RPMI8226 (cell line): Measurements from ENCODE around the gene ATP1B1.

ENCODE experiments used
- DNase-seq: peaks from one replicate; pipeline ENCODE4 v3.0.0-alpha.2; 2015

Gene ATP1B1

DNA sequence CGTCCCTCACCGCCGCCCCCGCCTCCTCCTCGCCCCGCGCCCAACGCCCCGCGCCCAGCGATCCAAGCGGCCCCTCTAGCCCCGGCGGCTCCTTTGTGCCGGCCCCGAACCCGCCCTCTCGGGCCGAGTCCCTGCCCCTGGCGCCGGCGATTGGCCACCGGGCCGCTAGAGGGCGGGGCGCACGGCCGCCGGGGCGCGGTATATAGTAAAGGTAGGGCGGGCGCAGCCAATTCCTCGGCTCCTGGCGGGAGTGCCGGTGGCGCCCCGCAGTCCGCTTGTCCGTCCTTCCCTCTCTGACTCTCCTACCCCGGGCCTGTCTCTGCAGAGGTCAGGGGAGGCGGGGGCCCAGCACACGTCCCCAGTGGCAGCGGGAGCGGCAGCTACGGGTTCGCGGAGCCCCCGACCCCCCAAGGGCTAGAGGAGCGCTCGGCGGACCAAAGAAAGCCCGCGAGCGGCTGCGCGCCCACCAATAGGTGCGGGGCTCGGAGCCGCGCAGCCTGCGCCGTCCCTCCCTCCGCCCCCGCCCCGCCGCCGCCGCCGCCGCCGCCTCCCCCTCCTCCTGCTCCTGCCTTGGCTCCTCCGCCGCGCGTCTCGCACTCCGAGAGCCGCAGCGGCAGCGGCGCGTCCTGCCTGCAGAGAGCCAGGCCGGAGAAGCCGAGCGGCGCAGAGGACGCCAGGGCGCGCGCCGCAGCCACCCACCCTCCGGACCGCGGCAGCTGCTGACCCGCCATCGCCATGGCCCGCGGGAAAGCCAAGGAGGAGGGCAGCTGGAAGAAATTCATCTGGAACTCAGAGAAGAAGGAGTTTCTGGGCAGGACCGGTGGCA lies at the start of gene ATP1B1:
TSS of gene ATP1B1 (plus strand) at position 596 of the 826 bp plus-strand sequence. CDS start at position 736, 140 bp downstream.
- DNase-seq = peak; percentile 93

DNA sequence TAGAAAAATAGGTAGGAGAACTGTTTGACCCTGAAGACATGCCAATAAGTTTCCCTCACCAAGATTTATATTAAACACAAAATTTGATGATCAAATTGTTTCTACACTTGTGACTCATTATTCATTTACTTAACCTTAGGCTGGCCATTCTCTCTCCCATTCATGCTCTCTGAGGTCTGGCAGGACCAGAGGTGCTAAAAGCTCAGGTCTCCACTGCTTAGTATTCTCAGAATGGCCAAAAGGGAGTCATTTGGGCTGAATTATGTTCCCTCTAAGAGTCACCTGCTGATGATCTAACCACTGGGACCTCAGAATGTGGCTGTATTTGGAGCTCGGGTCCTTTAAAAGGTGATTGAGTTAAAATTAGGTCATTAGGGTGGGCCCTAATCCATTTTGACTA lies 47.1 kb upstream of the ATP1B1 start:
- no peak for DNase-seq

DNA sequence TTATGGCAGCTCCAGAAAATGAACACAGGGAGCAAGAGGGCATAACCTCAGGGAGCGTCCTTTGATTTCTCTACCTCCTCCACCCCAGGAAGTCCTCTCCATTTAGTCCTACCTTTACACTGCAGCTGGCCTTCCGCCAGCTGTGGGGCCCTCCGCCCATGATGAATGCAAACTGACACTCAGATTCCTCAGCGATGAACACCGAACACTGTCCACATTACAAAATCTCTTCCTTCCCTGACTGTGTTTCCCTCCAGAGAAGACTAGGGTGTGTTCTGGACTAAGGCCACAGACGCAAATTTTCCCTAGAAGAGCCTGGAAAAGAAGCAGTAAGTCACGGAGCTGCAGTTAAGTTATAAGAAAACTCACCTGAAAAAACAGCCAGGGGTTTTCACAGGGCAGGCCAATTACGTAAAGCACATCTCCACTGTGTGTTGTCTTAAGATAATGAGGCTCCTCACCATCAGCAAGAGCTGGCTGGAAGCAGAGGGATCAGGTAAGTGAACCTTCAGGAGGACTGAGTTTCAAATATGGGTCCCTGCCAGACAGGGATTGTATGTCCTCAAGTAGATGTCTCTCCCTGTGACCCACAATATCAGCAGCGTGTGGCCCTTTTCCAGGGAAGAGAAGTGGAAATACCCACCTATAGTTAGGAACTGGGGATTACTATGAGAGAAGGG lies 46.3 kb upstream of the ATP1B1 start:
- no peak for DNase-seq

DNA sequence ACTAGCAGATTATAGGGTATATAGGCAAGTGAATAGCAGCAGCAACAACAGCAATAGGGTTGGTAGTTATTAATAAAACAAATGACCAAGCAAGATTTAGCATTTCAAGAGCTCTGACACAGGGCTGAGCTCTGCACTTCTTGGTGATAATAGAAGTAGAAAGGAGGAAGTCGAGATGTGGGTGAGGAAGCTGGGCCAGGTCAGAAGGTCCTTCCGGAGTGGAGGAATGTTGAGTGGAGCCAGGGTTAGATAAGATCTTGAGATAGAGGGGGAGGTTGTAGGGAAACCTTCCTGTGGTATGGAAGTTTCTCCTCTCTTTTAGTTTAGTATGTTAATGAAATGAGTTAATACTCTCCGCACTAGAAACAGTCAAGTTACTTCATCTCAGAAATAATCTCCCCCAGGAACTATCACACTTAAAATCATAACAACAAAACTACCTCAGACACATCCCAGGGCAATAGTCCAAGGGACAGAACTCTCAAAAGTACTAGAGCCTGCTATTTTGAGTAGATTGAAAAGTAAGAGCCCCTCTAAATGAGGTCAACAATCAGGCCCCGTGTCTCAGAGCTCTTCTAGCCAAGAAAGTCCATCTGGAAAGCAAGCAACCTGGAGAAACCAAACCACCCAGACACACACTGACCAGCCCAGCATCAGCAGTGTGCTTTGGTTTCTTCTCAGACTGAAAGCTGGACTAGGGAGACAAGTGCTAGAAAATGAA lies 45.4 kb upstream of the ATP1B1 start:
- peak; percentile 66 for DNase-seq

DNA sequence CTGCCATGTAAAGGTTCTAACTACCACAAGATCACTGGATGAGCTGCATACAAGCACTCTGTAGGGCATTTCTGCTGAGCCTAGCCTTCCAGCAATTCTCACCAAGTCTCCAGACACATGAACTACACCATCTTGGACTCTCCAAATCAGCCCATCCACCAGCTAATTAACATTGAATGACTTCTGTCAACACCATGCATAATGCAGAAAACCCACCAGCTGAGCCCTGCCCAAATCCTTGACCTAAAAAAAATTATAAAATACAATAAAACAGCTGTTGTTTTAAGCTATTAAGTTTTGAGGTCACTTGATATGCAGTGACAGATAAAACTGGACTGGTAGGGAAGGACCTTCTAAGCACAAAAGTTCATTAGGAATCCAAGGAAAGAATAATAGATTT lies 44.3 kb upstream of the ATP1B1 start:
- no peak for DNase-seq

DNA sequence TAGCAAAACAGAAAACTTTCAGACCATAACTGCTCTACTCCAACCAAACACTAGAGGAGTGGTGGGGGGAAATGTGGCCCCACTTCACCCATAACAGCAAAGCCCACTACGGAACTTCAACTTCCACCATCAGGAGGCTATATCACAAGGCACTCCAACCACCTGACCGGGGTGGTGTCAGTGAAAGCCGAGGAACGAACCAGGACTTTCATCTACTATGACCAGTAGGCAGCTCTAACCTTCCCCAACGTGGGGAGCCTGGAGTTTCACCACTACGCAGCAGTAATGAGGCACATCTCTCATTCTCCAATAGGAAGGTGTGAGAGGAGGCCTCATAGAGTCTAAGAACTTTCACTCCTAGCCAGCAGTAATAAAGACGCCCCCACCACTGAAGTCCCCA lies 42.4 kb upstream of the ATP1B1 start:
- DNase-seq = no peak

DNA sequence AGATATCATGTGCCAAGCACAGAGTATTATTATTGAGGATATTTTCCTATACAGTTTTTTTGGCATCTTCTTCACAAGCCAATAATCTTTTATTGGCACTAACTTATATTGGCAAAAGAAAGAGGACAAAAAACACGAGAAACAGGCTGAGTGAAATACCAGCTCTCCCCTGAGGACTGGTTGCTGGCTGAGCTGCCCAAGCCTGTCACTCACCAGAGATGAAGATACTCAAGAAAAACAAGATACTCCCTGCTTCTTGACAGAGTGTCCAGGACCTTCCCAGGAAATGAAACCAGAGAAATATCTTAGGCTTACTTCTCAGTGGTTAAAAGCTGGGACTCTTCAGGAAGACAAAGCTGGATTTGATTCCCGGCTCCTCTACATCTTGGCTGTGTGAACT lies 35.9 kb upstream of the ATP1B1 start:
- no peak for DNase-seq

DNA sequence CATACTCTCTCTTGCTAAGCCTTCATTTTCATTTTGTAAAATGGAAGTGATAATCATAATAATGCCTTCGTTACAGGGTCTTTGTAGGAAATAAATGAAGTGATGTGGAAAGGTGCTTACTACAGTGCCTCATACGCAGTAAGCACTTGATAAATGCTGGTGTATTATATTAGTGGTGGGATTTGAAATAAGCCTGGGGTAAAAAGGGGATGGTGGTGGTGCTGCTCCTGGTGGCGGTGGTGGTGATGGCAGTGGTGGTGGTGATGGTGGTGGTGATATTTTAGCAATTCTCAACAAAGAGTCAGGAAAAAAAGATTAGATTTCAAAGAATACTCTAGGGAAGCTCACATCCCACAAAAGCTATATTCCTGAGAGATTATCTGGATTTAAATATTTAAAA lies 35.5 kb upstream of the ATP1B1 start:
- no peak for DNase-seq

DNA sequence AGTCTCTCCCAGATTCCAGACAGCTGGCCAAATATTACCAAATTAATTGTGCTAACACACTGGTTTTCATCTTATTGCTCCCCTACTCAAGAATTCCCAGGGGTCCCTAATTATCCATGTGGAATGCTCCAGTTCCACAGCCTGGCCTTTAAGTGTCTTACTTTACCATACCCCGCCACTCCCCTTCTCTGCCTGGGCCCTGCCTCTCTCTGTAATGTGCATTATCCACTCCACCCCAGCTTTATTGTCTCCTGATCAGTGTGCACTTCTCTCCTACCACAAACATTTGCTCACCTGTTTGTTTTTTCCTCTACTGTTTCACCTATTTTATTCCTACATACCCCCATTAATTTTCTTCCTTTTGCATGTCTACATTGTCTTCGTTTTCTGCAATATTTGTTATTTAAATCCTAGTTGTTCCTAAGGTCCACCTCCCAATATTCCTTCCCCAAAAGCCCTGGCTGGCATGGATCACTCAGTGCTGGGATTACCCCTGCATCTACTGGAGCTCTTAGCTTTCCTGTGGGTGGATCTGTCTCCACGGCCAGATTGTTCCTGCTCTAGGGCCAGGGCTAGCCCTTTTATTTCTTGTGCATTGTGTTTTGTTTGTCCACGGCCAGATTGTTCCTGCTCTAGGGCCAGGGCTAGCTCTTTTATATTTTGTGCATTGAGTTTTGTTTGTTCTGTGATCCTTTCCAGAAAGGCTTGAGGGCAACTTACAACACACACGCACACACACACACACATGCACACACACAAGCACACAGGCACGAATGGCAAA lies 33.4 kb upstream of the ATP1B1 start:
- no peak for DNase-seq

DNA sequence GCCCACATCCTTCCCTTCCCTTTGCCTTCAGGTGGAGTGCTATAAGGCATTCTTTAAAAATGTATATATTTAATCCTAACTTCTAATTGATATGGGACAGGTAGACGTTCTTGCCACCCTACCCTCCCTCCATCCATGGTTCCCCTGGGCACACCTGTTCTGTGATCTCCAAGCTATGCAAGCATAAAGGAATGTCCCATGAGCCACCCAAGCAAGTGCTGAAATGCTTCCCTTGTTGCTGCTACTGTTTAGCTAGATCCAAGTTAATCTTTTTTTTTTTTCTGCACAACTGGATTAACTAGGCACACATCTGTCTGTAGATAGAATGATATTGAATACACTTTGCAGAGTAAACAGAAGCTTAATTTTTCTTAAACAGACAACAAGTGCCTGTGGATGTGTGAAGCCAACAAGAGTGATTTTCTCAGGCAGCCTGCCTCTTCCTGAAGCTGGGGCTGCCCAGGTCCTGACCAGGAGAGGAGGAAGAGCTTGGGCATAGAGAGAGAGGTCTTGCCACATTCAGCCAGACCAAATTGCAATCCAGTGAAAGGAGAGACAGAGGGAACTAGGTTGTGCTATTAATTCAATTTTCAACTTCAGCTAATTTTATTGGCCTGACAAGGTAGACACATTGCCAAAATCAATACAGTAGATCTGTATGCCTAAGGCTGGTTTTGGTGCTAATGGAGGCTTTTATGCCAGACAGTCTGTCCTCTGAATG lies 28.2 kb upstream of the ATP1B1 start:
- no peak for DNase-seq

DNA sequence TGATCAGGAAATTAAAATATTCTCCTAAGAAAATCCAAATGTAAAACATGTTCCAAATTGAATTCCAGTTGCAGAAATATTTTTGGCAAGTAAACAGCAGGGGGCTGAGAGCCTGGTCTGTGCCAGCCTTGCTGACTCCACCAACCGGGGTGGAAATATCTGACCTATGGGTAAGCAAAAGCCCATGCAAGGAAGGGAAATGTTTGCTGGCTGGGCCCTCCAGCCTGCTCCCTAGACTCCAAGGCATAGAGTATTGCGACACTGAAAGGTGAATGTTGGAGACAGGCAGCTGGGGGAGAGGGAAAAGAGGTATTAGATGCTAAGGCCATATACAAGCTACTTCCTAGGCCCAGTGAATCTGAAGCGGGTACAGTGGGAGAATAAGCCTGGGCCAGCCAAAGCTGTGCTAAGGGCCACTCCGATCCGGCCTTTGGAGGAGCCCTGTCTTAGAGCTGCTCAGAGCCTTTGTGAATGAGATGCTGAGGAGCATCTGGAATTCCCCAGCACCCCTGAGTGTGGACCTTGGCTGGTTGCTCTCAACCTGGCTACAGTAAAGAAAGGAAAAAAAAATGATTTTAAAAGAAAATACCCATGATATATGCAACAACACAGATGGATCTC lies 24.9 kb upstream of the ATP1B1 start:
- DNase-seq = no peak

DNA sequence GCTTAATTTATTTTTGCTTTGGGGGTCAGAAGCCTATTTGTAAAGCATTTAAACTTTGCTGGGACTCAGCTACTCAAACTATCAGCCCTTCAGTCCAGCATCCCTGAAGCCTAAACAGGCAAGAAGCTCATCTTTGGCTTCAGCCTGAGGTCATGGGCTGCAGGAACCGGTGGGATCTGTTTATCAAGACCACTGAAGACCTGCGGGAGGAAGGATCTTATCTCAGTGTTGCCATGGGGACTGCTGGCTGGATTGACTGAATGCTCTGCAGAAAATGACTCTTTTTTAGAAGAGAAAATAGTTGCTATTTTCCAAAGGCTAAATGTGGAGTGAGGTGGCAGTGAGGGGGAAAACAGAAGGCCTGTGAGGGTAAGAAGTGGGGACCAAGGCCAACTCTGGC lies 20.6 kb upstream of the ATP1B1 start:
- DNase-seq = no peak

DNA sequence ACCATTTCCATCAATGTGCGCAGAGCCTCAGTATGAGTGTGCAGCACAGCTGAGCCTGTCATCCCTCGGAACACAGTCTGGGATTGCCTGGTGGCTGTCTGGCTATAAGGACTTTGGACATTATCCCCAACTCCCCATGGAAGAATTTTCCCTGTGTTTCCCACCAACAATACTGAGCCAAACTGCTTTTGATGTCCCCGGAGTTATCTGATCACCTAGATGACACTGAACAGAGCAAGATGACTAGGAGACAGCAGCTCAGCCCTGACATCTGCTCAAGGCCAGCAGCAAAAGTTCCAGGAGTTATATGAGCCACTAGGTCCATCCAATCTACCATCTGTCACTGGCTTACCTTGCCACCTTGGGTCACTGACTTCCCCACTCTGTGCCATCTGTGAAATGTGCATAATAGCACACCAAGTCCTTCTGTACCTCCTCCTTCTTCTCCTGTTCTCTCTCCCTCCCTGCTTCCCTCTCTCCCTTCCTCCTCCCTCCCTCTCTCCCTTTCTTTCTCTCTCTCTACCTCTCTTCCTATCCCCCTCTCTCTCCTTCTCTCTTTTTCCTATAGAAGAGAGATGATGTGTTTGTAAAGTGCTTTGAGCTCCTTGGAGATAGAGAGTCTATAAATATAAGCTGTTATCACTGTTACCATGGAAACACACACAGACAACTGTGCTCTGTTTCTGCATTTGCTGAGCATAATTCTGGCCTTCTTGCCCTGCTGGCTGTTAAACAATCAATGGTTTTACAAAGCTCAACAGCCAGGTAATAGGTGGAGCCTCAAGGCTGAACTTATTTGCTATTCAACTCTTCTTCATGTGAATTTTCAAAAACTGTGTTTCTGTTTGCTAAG lies 19.7 kb upstream of the ATP1B1 start:
- no peak for DNase-seq

DNA sequence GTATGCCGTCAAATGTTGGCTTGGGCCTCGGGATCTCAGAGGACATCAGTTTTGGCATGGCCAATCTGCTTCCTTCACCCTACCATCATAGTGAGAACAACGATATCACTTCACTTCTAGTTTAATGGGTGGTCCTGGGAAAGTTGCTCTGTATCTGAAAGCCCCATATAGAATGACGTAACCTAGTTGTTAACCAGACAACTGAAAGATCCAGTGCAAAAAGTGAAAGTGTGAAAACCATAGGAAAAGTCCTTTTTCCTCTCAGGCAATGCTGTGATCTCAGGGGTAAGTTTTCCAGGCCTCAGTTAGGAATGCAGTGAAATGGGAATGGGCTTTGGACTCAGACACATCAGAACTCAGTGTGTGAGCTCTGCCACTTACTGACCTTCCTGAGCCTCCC lies 18.6 kb upstream of the ATP1B1 start:
- no peak for DNase-seq

DNA sequence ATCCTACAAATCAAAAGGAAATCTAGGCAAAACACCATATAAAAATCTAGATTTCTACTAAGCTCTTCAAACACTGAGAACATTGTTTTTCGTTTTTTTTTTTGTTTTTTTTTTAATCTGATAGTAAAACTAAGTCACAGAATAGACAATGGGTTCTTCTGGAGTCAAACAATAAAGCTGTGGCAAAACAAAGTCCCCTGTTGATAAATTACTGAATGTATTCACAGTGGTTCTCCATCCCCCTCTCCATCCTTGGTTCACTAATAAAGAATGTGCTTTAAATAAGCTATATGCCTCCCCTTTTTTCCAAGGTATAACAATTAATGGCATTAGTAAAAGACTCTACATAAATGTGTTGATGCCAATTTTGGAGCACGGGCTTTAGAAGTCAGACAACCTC lies 16.7 kb upstream of the ATP1B1 start:
- no peak for DNase-seq

DNA sequence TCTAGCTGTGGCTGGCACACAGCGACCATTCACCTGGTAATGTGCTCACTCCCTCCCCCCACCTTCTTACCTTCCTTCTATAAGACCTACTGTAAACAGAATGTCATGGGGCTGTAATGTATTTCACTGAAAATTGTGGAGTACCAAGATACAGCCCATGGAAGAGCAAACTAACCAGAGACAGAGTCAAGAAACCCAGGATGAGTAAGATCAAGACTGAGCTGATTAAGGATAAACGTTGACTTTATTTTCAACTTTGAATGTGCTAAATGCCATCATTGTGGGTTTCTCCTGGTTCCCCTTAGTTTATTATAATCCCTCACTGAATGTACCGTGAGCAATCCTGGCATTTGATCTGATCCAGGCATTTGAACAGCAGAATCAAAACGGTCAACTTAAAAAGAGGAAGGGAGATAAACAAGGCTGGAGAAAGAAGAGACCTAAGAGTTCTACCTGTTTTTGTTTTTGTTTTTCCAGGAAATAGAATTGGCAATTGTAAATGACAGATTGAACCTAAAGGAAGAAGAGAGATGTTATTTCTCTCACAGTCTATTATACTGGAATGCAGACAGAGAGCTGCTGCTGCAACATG lies 16.1 kb upstream of the ATP1B1 start:
- DNase-seq = no peak

DNA sequence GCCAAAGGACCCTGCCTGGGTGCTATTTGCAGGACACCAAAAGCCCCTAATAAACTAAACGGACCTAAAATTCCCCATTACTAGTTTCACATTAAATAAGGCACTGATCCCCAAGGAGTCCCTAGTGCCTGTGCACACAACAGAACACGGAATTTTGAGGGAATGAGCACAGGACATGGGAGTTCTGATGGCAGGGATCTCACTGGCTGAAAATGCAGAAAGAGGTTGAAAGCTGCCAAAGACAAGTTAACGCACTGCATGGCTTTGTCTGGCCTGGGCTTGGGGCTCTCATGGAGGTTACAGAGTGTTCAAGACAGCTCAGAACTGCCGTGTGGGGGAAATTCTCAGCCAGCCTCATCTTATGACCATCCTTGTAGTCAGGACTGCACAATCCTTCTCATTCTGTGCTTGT lies 15.6 kb upstream of the ATP1B1 start:
- DNase-seq = no peak

DNA sequence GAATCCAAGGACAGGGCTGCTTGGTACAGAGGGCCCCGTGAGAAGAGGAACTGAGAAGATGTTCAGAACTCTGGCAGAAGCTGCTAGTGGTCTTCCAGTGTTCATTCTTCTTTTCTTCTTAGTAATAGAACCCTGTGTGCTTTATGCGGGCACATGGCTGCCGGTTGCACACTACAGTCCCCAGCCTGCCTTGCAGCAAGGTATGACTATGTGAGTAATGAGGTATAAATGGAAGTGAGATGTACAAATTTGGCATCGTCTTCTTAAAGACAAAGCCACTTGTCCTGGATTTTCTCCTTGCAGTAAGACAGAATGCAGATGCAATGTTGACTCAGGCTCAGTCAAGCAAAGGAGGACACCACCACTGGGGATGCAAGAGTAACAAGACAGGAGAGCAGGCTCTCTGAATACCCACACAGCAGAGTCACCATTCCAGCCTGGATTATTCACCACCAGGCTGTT lies 15.0 kb upstream of the ATP1B1 start:
- peak; percentile 21 for DNase-seq

DNA sequence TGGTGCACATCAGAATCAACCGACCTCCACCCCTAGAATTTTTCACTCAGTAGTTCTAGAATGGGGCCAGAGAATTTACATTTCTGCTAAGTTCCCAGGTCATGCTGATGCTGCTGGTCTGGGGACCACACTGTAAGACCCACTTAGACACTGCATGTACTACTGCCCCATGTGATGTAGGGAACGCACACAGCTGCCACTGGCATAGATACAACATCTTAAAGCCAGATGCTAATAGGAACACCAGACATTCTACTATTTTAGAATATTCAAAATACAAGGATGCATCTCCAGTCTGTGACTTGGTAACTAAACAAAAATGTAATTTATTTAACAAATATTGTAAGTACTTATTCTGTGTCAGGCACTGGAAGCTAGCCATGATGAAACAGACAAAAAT lies 14.1 kb upstream of the ATP1B1 start:
- DNase-seq = no peak

DNA sequence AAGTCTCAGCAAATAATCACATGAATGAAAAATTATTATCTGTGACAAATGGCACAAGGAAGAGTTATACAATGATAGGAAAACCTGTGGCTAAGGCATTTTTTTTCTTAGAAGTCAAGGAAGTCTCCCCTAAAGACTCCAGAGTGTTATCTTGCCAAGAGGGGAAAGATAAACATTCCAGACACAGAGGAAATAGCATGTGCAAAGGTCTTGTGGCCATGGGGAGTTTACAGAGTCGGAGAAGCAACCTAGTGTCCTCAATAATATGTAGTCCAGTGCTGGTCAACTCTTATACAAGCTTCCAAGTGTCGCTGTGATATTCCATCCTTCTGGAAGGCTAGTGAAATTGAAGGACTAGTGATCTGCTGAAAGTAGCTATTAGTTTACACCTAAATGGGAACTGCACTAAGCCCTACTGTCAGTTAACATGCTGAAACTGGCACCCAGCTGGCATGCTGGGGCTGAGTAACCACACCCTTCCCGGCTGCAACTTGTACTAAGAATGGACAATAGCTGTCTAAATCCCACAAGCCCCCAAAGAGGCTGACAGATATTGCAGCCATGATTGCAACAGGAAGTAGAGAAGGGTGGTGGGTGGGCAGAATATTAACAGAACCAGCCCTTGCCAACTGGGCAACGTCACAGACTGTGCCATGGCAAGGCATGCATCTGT lies 11.5 kb upstream of the ATP1B1 start:
- DNase-seq = no peak
